Endothelial cell of umbilical vein (primary cell): ENCODE data around the gene ARHGEF37.
"Not testable (repeated sequence)": the region's sequence is repeated elsewhere in the genome, so short reads cannot be mapped to it uniquely, and the experiment has no call there.

Experiments
- MYC ChIP-seq: IDR thresholded peaks from one replicate; pipeline ENCODE4 v1.6.1; 2011; ENCODE audit warnings: mild to moderate bottlenecking, low read depth, low read length
- TF ChIP-seq, protein P1 (sequence below), 2 donors: IDR thresholded peaks; 1 replicate in 1 of 2; 2 replicates in 1 of 2; pipeline ENCODE4 v1.5.1; 2011; ENCODE audit warnings: low read length in 2 of 2, mild to moderate bottlenecking in 2 of 2, moderate library complexity in 2 of 2, control low read depth in 1 of 2, inconsistent platforms in 1 of 2, low read depth in 1 of 2; ENCODE audit not compliant: insufficient read depth in 1 of 2; ENCODE audit errors: extremely low read depth in 1 of 2

- TF ChIP-seq, protein P1, sequence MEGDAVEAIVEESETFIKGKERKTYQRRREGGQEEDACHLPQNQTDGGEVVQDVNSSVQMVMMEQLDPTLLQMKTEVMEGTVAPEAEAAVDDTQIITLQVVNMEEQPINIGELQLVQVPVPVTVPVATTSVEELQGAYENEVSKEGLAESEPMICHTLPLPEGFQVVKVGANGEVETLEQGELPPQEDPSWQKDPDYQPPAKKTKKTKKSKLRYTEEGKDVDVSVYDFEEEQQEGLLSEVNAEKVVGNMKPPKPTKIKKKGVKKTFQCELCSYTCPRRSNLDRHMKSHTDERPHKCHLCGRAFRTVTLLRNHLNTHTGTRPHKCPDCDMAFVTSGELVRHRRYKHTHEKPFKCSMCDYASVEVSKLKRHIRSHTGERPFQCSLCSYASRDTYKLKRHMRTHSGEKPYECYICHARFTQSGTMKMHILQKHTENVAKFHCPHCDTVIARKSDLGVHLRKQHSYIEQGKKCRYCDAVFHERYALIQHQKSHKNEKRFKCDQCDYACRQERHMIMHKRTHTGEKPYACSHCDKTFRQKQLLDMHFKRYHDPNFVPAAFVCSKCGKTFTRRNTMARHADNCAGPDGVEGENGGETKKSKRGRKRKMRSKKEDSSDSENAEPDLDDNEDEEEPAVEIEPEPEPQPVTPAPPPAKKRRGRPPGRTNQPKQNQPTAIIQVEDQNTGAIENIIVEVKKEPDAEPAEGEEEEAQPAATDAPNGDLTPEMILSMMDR (IDR thresholded peaks at IDR 0.05; ENCODE audit: extremely low read depth in 1 of 2, insufficient read depth in 1 of 2, low read depth in 1 of 2, low read length in 2 of 2), result peak in 1 of 2 donors; percentile 44
- not testable (repeated sequence) for TF ChIP-seq MYC
These were observed 16.7 kb upstream of the ARHGEF37 start for GRCh38 chr5:149564542-149565140.
